ENCODE data around the gene RALGAPA2.

DNA sequence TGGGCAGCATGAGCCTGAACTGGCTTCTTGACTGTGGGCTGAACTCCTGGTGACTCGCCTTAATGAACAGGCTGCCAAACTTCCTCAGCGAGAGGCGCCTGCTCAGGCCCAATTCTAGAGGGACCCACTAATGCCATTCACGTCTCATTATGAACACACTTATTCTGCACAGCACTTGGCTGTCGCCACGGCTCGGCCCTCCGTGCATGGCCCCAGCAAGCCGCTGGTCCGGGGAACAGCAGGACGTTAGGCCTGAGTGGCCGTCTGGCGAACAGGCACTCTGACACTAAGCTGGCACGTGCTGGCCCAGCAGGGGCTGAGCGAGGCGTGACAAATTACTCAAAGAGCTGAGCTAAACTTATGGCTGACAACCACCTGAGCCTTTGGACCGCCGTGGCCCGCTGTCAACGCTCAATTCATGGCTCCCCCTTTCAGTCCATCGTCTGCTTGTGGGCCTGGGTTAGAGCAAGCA is 298.6 kb downstream of the RALGAPA2 start:
- TF ChIP-seq ELF4 (IDR thresholded peaks at IDR 0.05) (no peak), BHLHE40 (IDR thresholded peaks at IDR 0.05; ENCODE audit: borderline replicate concordance) (no peak), ARNT (IDR thresholded peaks at IDR 0.05) (no peak), ZNF384 (IDR thresholded peaks at IDR 0.05) (no peak), FOXM1 (IDR thresholded peaks at IDR 0.05; ENCODE audit: borderline replicate concordance) (no peak), HDGF (IDR thresholded peaks at IDR 0.05; ENCODE audit: borderline replicate concordance) (no peak), LEF1 (IDR thresholded peaks at IDR 0.05; ENCODE audit: borderline replicate concordance) (no peak), NFRKB (IDR thresholded peaks at IDR 0.05) (no peak)
- TF ChIP-seq, protein P1, sequence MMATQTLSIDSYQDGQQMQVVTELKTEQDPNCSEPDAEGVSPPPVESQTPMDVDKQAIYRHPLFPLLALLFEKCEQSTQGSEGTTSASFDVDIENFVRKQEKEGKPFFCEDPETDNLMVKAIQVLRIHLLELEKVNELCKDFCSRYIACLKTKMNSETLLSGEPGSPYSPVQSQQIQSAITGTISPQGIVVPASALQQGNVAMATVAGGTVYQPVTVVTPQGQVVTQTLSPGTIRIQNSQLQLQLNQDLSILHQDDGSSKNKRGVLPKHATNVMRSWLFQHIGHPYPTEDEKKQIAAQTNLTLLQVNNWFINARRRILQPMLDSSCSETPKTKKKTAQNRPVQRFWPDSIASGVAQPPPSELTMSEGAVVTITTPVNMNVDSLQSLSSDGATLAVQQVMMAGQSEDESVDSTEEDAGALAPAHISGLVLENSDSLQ (IDR thresholded peaks at IDR 0.05): no peak
